GM18505 (cell line): ENCODE results near the gene SSR1.
"Not testable (repeated sequence)": the region's sequence is repeated elsewhere in the genome, so short reads cannot be mapped to it uniquely, and the experiment has no call there.

Experiments
- ATAC-seq: cut with Tn5 transposase; IDR thresholded peaks from one replicate; pipeline ENCODE4 v1.9.1; 2021; ENCODE audit not compliant: unreplicated experiment
- POLR2A ChIP-seq: IDR thresholded peaks from 4 replicates; pipeline ENCODE4 v1.6.1; 2011; ENCODE audit warnings: borderline replicate concordance; ENCODE audit not compliant: insufficient read depth, insufficient read length; ENCODE audit errors: extremely low read depth

SSR1 gene

GRCh38 chr6:7312616-7313504, at the start of gene SSR1:
SSR1 (minus strand) TSS chr6:7313199; CDS start chr6:7313120, 79 bp downstream.
- TF ChIP-seq POLR2A: peak; percentile 92
- peak; percentile 98 for ATAC-seq

DNA sequence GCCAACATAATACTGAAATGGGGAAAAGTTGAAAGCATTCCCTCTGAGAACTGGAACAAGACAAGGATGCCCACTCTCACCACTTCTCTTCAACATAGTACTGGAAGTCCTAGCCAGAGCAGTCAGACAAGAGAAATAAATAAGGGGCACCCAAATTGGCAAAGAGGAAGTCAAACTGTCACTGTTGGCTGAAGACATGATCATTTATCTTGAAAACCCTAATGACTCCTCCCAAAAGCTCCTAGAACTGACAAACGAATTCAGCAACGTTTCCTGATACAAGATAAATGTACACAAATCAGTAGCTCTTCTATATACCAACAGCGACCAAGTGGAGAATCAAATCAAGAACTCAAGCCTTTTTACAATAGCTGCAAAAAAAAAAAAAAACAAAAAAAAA, 38.9 kb upstream of the SSR1 start:
- ATAC-seq: not testable (repeated sequence)

DNA sequence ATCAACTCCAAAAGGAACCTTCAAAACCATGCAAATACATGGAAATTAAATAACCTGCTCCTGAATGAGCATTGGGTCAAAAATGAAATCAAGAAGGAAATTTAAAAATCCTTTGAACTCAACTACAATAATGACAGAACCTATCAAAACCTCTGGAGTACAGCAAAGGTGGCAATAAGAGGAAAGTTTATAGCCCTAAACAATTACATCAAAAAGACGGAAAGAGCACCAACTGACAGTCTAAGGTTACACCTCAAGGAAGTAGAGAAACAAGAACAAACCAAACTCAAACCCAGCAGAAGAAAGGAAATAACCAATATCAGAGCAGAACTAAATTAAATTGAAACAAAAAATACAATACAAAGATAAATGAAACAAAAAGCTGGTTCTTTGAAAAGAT, 37.6 kb upstream of the SSR1 start:
- not testable (repeated sequence) for ATAC-seq

DNA sequence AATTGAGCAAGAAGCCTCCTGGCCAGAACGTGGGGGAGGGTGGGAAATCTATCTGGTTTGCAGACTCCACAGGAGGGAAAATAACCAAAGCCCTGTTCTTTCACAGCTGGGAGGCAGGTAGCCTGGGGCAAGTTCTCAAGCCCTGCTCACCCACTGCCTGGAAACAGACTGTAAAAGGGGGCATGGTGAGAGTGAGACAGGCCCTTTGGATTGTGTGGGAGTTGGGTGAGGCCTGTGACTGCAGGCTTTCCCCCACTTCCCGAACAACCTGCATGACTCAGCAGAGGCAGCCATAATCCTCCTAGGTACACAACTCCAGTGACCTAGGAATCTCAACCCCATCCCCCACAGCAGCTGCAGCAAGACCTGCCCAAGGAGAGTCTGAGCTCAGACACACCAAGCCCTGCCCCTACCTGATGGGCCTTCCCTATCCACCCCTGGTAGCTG, 34.6 kb upstream of the SSR1 start:
- ATAC-seq: not testable (repeated sequence)

DNA sequence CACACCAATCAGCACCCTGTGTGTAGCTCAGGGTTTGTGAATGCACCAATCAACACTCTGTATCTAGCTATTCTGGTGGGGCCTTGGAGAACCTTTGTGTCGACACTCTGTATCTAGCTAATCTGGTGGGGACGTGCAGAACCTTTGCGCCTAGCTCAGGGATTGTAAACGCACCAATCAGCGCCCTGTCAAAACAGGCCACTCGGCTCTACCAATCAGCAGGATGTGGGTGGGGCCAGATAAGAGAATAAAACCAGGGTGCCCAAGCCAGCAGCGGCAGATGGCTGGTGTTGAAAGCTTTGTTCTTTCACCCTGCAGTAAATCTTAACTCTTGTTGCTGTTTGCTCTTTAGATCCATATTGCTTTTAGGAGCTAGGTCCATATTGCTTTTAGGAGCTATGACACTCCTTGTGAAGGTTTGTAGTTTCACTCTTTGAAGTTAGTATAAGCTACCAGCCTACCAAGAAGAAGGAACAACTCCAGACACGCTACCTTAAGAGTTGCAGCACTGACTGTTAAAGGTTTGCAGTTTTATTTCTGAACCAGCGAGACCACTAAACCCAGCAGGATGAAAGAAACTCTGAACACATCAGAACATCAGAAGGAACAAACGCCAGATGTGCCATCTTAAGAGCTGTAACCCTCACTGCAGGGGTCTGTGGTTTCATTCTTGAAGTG, 31.9 kb upstream of the SSR1 start:
- not testable (repeated sequence) for ATAC-seq

DNA sequence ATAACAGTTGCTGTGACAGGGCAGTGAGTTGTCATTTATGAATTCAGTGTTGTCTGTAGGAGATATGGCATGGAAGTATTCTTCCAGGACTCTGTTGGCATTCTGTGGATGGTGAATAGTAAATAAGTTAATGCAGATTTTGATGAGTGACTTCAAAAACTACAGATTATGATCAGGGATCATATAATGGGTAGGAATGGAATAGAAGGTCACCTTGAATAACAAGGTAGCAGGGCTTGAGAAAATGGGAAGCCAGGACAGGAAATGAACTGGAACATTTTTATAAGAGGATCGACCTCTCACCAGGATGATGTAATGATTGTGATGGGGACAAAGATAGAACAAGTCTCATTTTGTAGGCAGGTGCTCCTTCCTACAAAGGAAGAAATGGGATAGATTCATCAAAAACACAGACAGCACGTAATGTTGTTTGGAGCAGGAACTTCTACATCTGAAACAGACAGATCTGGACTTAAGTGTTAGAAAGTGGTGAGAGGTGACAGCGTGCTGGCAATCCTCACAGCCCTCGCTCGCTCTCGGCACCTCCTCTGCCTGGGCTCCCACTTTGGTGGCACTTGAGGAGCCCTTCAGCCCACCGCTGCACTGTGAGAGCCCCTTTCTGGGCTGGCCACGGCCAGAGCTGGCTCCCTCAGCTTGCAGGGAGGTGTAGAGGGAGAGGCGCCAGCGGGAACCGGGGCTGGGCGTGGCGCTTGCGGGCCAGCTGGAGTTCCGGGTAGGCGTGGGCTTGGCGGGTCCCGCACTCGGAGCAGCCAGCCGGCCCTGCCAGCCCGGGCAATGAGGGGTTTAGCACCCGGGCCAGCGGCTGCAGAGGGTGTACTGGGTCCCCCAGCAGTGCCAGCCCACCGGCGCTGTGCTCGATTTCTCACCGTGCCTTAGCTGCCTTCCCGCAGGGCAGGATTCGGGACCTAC, 30.8 kb upstream of the SSR1 start:
- no peak for ATAC-seq
- TF ChIP-seq POLR2A: no peak

GRCh38 chr6:7341989-7342742, 29.2 kb upstream of the SSR1 start:
- ATAC-seq: no peak
- no peak for TF ChIP-seq POLR2A

GRCh38 chr6:7341271-7341670, 28.3 kb upstream of the SSR1 start:
- no peak for ATAC-seq

GRCh38 chr6:7339007-7339732, 26.2 kb upstream of the SSR1 start:
- ATAC-seq: not testable (repeated sequence)

More at GRCh38 chr6:7341271-7341670, 28.3 kb upstream of the SSR1 start:
- no peak for TF ChIP-seq POLR2A

DNA sequence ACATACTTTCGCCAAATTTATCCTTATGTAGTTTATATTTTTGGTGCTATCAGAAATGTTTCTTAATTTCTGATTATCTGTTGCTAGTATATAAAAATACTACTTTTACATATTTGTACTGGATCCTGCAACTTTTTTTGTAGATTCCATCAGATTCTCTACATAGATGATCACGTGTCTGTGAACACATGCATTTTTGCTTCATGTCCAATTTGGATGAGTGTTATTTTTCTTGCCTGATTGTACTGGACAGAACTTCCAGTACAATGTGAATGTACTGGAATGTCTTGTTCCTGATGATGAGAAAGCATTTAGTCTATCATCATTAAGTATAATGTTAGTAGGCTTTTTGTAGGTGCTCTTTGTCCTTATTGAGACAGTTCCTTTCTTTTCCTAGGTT, 25.0 kb upstream of the SSR1 start:
- no peak for ATAC-seq
- no peak for TF ChIP-seq POLR2A

GRCh38 chr6:7335519-7335918, 22.5 kb upstream of the SSR1 start:
- no peak for ATAC-seq
- TF ChIP-seq POLR2A: no peak

GRCh38 chr6:7334685-7335084, 21.7 kb upstream of the SSR1 start:
- TF ChIP-seq POLR2A: no peak
- no peak for ATAC-seq
